Endothelial cell of umbilical vein (primary cell): Measurements from ENCODE around the gene GPR87. TPM values are rescaled to one million over a fixed set of nuclear protein-coding genes. Genes with fewer than 3 reads are reported as not detected.

Experiments used
- BruUV-seq: library from RNA; stranded (reverse); fragments of 400-500 nt; replicated peaks from 2 replicates; lab custom pipeline; 2021; lab: Mats Ljungman, UMichigan
- CTCF ChIA-PET: fragments of 300-600, 350-600 bp; sonication (Branson Sonifier 250); formaldehyde crosslinking; loops from one replicate; lab custom pipeline; 2021; ENCODE audit warnings: antibody characterized with exemption, inconsistent platforms; lab: Charles Lee
- POLR2A ChIA-PET: fragments of 300-600, 350-600 bp; sonication (Branson Sonifier 250); formaldehyde crosslinking; loops from one replicate; lab custom pipeline; 2021; ENCODE audit warnings: antibody characterized with exemption, inconsistent platforms; lab: Charles Lee
- DNase-seq: peaks from one replicate; pipeline ENCODE4 v3.0.0-alpha.2; 2011; ENCODE audit warnings: low read depth, low spot score
- FAIRE-seq: peaks from 2 replicates; lab custom pipeline; 2011; peaks lifted over from hg19 to GRCh38; lab: Jason Lieb, UNC
- H2AFZ ChIP-seq: 2 replicates; pipeline ENCODE4 v1.6.0; 2012; ENCODE audit warnings: low read depth, low read length, control low read depth, inconsistent platforms
- H3K27ac ChIP-seq: 2 replicates; pipeline ENCODE4 v1.5.1; 2011; ENCODE audit warnings: low read depth, mild to moderate bottlenecking, control low read depth, low read length, moderate library complexity; ENCODE audit not compliant: insufficient read depth
- H3K27me3 ChIP-seq, 2 experiments: 2 replicates each; pipeline versions ENCODE4 v1.6.0 to v1.6.1; 2011; ENCODE audit warnings: low read length in 2 of 2, mixed read lengths in 1 of 2; ENCODE audit not compliant: control insufficient read depth in 2 of 2, insufficient read depth in 2 of 2
- H3K36me3 ChIP-seq, 2 experiments: 2 replicates in 1 of 2; 3 replicates in 1 of 2; pipeline ENCODE4 v1.5.1; 2011; ENCODE audit warnings: low read length in 2 of 2, mild to moderate bottlenecking in 1 of 2, moderate library complexity in 1 of 2; ENCODE audit not compliant: control insufficient read depth in 2 of 2, insufficient read depth in 2 of 2; ENCODE audit errors: extremely low read depth in 1 of 2
- H3K4me1 ChIP-seq: 3 replicates; pipeline ENCODE4 v1.5.1; 2011; ENCODE audit warnings: mild to moderate bottlenecking, low read length; ENCODE audit not compliant: control insufficient read depth, insufficient read depth; ENCODE audit errors: extremely low read depth
- H3K4me2 ChIP-seq: 2 replicates; pipeline ENCODE4 v1.6.1; 2011; ENCODE audit warnings: low read length, control low read depth, mixed read lengths; ENCODE audit not compliant: insufficient read depth
- H3K4me3 ChIP-seq, 3 experiments: fragments of 200-600 bp in 1 of 3; sonication (generic), shearing (Covaris generic) in 1 of 3; replicated peaks in 1 of 3; 2 replicates each; pipeline ENCODE4 v1.5.1; 2011 to 2016; ENCODE audit warnings: control low read depth in 3 of 3, low read length in 3 of 3, mild to moderate bottlenecking in 2 of 3, inconsistent platforms in 1 of 3, low read depth in 1 of 3, moderate library complexity in 1 of 3; ENCODE audit not compliant: insufficient read depth in 1 of 3
- H3K79me2 ChIP-seq: 2 replicates; pipeline ENCODE4 v1.6.0; 2012; ENCODE audit warnings: low read length, inconsistent platforms; ENCODE audit not compliant: control insufficient read depth, insufficient read depth
- H3K9ac ChIP-seq: replicated peaks from 2 replicates; pipeline ENCODE3; 2011; ENCODE audit warnings: low read length, control low read depth; ENCODE audit not compliant: insufficient read depth; ENCODE audit errors: extremely low read depth
- H3K9me1 ChIP-seq: replicated peaks from 3 replicates; pipeline ENCODE4 v1.6.0; 2011; ENCODE audit warnings: mild to moderate bottlenecking, low read length; ENCODE audit not compliant: control insufficient read depth, insufficient read depth; ENCODE audit errors: extremely low read depth
- H3K9me3 ChIP-seq: replicated peaks from 2 replicates; pipeline ENCODE4 v1.5.1; 2012; ENCODE audit warnings: low read length, inconsistent platforms; ENCODE audit not compliant: control insufficient read depth, insufficient read depth
- H4K20me1 ChIP-seq: replicated peaks from 2 replicates; pipeline ENCODE3; 2011; ENCODE audit warnings: mild to moderate bottlenecking, low read length; ENCODE audit not compliant: control insufficient read depth, insufficient read depth; ENCODE audit errors: extremely low read depth
- EZH2 ChIP-seq: IDR thresholded peaks from 2 replicates; pipeline ENCODE4 v1.6.1; 2012; ENCODE audit warnings: borderline replicate concordance, low read depth, mild to moderate bottlenecking, moderate library complexity, low read length, inconsistent platforms; ENCODE audit not compliant: severe bottlenecking
- FOS ChIP-seq: IDR thresholded peaks from 2 replicates; pipeline ENCODE4 v1.6.1; 2011; ENCODE audit warnings: mild to moderate bottlenecking, low read length, moderate library complexity, borderline replicate concordance; ENCODE audit not compliant: insufficient read depth
- GATA2 ChIP-seq: IDR thresholded peaks from 2 replicates; pipeline ENCODE4 v1.7.0; 2011; ENCODE audit warnings: low read depth, mild to moderate bottlenecking, moderate library complexity, mixed read lengths, low read length; ENCODE audit not compliant: insufficient read length, insufficient read depth
- JUN ChIP-seq: IDR thresholded peaks from 2 replicates; pipeline ENCODE4 v1.6.1; 2011; ENCODE audit warnings: borderline replicate concordance, low read depth; ENCODE audit not compliant: insufficient read length, insufficient read depth
- MYC ChIP-seq: IDR thresholded peaks from one replicate; pipeline ENCODE4 v1.6.1; 2011; ENCODE audit warnings: mild to moderate bottlenecking, low read depth, low read length
- POLR2A ChIP-seq: IDR thresholded peaks from 2 replicates; pipeline ENCODE4 v1.6.1; 2012; ENCODE audit warnings: low read depth, mild to moderate bottlenecking, control low read depth, low read length
- POLR2AphosphoS5 ChIP-seq: IDR thresholded peaks from 2 replicates; pipeline ENCODE4 v1.6.1; 2012; ENCODE audit warnings: low read depth, mild to moderate bottlenecking, control low read depth, low read length, moderate library complexity; ENCODE audit not compliant: insufficient read depth
- dilution Hi-C: fragments of 300-500 bp; cut with MboI; formaldehyde crosslinking; loops from one replicate; pipeline ENCODE4 v1.15.0; 2019; ENCODE audit warnings: low sequenced_read_pairs; ENCODE audit not compliant: extremely low pct_ligation_motif_present
- intact Hi-C: fragments of 100-400 bp; cut with micrococcal nuclease; formaldehyde crosslinking; loops from one replicate; pipeline ENCODE4 v1.10.0; 2022
- polyA plus RNA-seq, 4 experiments: library from polyadenylated mRNA; depleted of rRNA in 3 of 4; stranded (reverse) in 3 of 4; unstranded in 1 of 4; fragments of >200 nt; gene quantifications; 2 replicates each; pipeline versions ENCODE4 v1.2.1 to v1.2.3, GENCODE V29; 2011 to 2012; ENCODE audit warnings: missing spikeins in 1 of 4
- total RNA-seq: library from RNA; stranded (reverse); gene quantifications from 2 replicates; pipeline ENCODE4 v1.2.3, GENCODE V29; 2021
- TF ChIP-seq, protein P1 (sequence below), 2 donors: IDR thresholded peaks; 1 replicate in 1 of 2; 2 replicates in 1 of 2; pipeline ENCODE4 v1.5.1; 2011; ENCODE audit warnings: low read length in 2 of 2, mild to moderate bottlenecking in 2 of 2, moderate library complexity in 2 of 2, control low read depth in 1 of 2, inconsistent platforms in 1 of 2, low read depth in 1 of 2; ENCODE audit not compliant: insufficient read depth in 1 of 2; ENCODE audit errors: extremely low read depth in 1 of 2
- TF ChIP-seq, protein P2 (sequence below): IDR thresholded peaks from 2 replicates; pipeline ENCODE4 v1.6.1; 2011; ENCODE audit not compliant: insufficient read depth, insufficient read length

Gene GPR87
- total and polyA plus RNA-seq, 2 donors (not counting 3 experiments of a cell fraction or from before 2014, with no cell fraction given): not detected

DNA sequence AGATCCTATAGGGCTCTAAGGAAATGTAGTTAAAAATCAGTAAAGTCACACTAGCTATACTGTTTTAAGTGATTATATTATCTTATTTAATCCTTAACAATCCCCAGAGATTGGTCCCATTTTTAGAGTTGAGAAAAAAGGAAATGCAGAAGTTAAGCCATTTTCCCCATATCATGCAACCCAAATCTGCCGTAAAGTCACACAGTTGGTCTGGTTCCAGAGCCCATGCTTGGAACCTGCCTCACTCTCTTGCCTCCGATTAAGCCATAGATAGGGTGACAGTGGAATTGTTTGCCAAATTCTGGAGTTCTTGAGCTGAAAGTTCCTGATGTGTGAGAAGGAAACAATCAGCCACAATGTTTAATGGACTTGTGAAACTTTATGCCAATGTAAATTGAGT, 15.1 kb upstream of the GPR87 start:
- dilution Hi-C loops: no loop called here
- no peaks in the 10 kb centered on the region for H4K20me1 ChIP-seq
- CTCF ChIA-PET: interaction anchor here (0.6 to 1.4 kb wide), 3 partner anchors 11 to 1736 kb away, joined by 3 to 4 read pairs (median 4); no protein-coding TSS in a partner anchor
- H2AFZ ChIP-seq: no peak overlapping the region
- BruUV-seq: no TSS peak
- DNase-seq (no peak), FAIRE-seq (no peak)
- H3K4me1 ChIP-seq: no peaks in the 10 kb centered on the region
- no peaks in the 10 kb centered on the region for H3K36me3 ChIP-seq
- no peak for TF ChIP-seq POLR2AphosphoS5
- no peak for TF ChIP-seq POLR2A
- TF ChIP-seq FOS: no peak
- TF ChIP-seq, protein P1, sequence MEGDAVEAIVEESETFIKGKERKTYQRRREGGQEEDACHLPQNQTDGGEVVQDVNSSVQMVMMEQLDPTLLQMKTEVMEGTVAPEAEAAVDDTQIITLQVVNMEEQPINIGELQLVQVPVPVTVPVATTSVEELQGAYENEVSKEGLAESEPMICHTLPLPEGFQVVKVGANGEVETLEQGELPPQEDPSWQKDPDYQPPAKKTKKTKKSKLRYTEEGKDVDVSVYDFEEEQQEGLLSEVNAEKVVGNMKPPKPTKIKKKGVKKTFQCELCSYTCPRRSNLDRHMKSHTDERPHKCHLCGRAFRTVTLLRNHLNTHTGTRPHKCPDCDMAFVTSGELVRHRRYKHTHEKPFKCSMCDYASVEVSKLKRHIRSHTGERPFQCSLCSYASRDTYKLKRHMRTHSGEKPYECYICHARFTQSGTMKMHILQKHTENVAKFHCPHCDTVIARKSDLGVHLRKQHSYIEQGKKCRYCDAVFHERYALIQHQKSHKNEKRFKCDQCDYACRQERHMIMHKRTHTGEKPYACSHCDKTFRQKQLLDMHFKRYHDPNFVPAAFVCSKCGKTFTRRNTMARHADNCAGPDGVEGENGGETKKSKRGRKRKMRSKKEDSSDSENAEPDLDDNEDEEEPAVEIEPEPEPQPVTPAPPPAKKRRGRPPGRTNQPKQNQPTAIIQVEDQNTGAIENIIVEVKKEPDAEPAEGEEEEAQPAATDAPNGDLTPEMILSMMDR (IDR thresholded peaks at IDR 0.05; ENCODE audit: extremely low read depth in 1 of 2, insufficient read depth in 1 of 2, low read depth in 1 of 2, low read length in 2 of 2): no peak
- TF ChIP-seq, protein P2, sequence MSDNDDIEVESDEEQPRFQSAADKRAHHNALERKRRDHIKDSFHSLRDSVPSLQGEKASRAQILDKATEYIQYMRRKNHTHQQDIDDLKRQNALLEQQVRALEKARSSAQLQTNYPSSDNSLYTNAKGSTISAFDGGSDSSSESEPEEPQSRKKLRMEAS: no peak
- TF ChIP-seq EZH2: no peak
- no peak for TF ChIP-seq GATA2
- no peak for TF ChIP-seq JUN
- no peak for TF ChIP-seq MYC
- no peak overlapping the region for H3K4me3 ChIP-seq
- POLR2A ChIA-PET: no interaction called here
- H3K27me3 ChIP-seq: no peaks in the 10 kb centered on the region
- H3K9me1 ChIP-seq: no peaks in the 10 kb centered on the region
- H3K79me2 ChIP-seq: no peaks in the 10 kb centered on the region
- intact Hi-C loops: no loop called here
- H3K9ac ChIP-seq: no peak overlapping the region
- H3K4me2 ChIP-seq: no peak overlapping the region
- no peak overlapping the region for H3K27ac ChIP-seq
- H3K9me3 ChIP-seq: no peaks in the 10 kb centered on the region
